HG02610 (cell line): Measurements from ENCODE around the gene SLC6A2.
"Not testable (repeated sequence)": the region's sequence is repeated elsewhere in the genome, so short reads cannot be mapped to it uniquely, and the experiment has no call there.

Source experiments
- ATAC-seq: cut with Tn5 transposase; IDR thresholded peaks from one replicate; pipeline ENCODE4 v1.9.1; 2021; ENCODE audit warnings: mild to moderate bottlenecking, moderate library complexity; ENCODE audit not compliant: unreplicated experiment

SLC6A2 gene

GRCh38 chr16:55709801-55710200, 54.0 kb downstream of the SLC6A2 start:
- no peak for ATAC-seq

DNA sequence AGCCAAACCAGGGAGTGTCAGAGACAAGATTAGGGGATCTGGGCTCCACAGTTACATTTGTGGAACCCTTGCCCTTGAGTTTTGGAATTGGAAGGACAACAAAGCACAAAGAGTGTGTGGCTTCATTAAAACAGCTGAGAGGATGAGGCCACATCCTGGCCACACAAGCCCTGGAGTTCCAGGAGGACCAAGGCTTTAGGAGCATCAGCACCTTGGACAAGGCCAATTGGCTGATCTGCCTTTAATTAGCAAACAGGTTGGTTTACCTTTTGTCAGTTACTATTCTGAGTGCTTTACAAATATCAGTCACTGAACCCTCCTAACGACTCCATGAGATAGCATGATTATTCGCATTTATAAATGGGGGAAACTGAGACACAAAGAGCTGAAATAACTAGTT, 54.7 kb downstream of the SLC6A2 start:
- ATAC-seq, result no peak

- ATAC-seq, result peak; percentile 58
These were observed 56.4 kb downstream of the SLC6A2 start for GRCh38 chr16:55711959-55712876.

GRCh38 chr16:55713103-55713502, 57.3 kb downstream of the SLC6A2 start:
- no peak for ATAC-seq

DNA sequence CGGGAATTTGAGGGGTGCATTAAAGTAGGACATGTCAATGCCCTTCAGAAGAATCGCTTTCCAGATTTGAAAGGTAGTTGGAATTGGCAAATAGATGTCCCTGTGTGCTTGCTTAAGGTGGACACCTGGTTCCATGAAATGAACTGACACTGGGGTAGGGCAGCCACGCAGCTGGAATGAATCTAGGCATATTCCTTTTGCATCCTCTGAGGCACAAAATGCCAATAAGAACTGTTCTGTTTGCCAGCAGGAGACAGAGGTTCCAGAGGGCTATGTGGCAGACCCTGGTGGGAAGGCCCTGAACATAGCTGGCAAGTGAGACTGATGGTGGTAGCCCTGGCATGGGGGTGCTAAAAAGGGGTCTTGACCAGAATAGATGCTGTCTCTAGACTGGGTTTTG, 61.5 kb downstream of the SLC6A2 start:
- no peak for ATAC-seq

GRCh38 chr16:55725055-55725777, 69.4 kb downstream of the SLC6A2 start:
- no peak for ATAC-seq

DNA sequence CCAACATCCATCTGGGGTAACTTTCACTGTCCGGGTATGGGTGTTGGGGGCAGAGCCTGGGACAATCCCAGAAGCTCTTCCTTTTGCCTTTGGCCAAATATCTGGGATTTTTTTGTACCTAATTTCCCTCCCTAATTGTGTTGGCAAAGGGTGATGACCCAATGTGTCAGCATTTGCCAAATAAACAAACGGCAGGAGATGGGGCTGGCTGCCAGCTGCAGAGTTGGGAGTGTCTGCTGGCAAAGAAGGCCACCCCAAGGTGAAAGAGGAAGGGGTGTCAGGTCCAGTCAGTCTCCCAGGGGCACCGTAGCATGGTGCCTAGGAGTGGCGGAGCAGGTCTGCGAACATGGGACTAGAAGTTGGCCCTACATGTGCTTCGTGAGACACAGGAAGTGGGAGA, 73.0 kb downstream of the SLC6A2 start:
- ATAC-seq, result no peak

DNA sequence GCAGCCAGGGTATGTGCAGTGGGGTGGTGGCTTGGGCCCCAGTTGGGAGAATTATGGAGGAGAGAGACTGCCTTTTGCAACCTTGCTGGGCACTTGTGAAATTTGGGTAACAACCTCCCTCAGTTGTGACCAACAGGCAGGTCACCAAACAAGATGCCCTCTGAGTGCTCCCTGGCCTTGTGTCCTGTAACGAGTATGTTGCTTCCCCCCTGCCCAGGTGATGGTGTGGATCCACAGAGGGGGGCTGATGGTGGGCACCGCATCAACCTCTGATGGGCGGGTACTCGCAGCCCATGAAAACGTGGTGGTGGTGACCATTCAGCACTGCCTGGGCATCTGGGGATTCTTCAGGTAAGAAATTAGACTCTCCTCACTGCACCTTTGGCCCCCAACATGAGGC, 74.3 kb downstream of the SLC6A2 start:
- ATAC-seq, result no peak

GRCh38 chr16:55732496-55732895, 76.7 kb downstream of the SLC6A2 start:
- ATAC-seq, result no peak

DNA sequence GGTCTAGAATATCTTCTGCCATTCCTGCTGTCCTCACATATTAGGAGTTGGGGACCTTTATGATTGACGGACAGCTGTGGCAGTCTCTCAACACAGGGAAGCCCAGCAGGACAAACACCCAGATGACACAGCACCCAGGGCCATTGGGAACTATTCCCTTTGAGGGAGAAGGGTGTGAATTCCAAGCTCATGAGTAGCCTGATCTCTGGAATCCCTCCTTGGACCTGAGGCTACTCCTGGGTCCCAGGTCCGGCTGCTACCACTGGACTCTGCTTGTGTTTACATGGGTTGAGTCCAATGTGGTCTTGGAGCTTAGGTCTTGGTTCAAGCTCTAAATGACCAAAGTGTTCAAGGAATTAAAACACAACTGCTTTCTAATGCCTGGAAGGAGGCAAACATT, 78.9 kb downstream of the SLC6A2 start:
- ATAC-seq, result no peak

- no peak for ATAC-seq
These were observed 79.5 kb downstream of the SLC6A2 start for GRCh38 chr16:55735120-55735781.

DNA sequence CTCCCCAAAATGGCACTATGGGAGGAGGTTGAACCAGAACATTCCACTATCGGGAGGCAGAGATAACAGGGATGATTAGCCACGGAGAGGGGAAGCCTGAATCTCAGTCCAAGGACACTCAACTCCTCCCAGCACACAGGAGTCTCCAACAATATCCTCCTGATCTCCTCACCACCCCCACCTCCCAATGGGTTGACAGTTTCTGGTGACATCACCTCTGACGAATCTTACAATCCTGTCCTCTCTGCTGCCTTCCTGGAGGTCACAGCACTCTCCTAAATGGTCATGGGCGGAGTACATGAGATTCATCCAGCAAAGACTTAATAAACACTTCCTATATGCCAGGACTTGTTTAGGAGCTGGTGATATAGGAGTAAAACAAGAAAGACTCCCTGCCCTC, 80.9 kb downstream of the SLC6A2 start:
- no peak for ATAC-seq

GRCh38 chr16:55737318-55737717, 81.5 kb downstream of the SLC6A2 start:
- ATAC-seq, result no peak

GRCh38 chr16:55737966-55738365, 82.2 kb downstream of the SLC6A2 start:
- ATAC-seq, result no peak

GRCh38 chr16:55746081-55746480, 90.3 kb downstream of the SLC6A2 start:
- no peak for ATAC-seq

GRCh38 chr16:55747785-55748184, 92.0 kb downstream of the SLC6A2 start:
- no peak for ATAC-seq

- ATAC-seq, result not testable (repeated sequence)
These were observed 96.8 kb downstream of the SLC6A2 start for GRCh38 chr16:55752465-55753144.

- ATAC-seq, result not testable (repeated sequence)
These were observed 97.4 kb downstream of the SLC6A2 start for GRCh38 chr16:55753145-55753631.
